Airway epithelial cell (primary cell): ENCODE data around the gene TBC1D24. TPM values are rescaled to one million over a fixed set of nuclear protein-coding genes. Genes with fewer than 3 reads are reported as not detected.

ENCODE experiments used
- total RNA-seq: library from RNA; depleted of rRNA; stranded (reverse); fragments of >200 nt; gene quantifications from 2 replicates; pipeline ENCODE4 v1.2.3, GENCODE V29; 2015

Gene TBC1D24
- total RNA-seq, result 5.8 and 6.2 TPM in 2 replicates

DNA sequence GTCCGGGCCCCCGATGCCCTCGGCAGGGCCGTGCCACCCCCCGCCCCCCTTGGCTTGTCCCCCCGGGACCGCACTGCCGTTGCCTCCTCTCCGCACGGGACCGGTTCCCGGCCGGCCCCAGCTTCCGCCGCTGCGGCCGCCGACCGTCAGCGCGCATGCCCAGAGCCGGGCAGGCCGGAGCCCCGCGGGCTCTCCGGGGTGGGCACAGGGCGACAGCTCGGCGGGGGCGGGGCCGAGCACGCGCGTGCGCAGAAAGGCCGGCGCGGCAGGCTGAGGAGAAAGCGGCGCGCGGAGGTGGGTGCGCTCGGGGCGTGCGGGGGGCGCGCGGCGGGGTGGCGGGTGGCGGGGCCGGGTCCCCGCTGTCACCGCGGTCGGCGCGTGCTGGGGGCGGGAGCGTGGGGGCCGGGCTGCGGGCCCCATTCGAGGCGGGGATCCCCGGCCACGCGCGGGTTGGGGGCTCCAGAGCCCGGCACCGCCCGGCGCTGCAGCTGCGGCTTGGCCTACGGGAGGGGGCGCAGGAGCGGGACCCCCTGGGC, at the start of gene TBC1D24:
TSS of gene TBC1D24 (plus strand) at position 251 of the 536 bp plus-strand sequence. CDS start 21,022 bp downstream, outside the sequence.

GRCh38 chr16:2429034-2429770, 45.7 kb upstream of the TBC1D24 start, which contains the start of gene CCNF:
CCNF (plus strand) TSS chr16:2429447; CDS start chr16:2429482, 35 bp downstream.

GRCh38 chr16:2459647-2460390, 15.1 kb upstream of the TBC1D24 start, which contains the start of gene TEDC2:
TEDC2 (plus strand) TSS chr16:2460109; CDS start chr16:2460145, 36 bp downstream.

DNA sequence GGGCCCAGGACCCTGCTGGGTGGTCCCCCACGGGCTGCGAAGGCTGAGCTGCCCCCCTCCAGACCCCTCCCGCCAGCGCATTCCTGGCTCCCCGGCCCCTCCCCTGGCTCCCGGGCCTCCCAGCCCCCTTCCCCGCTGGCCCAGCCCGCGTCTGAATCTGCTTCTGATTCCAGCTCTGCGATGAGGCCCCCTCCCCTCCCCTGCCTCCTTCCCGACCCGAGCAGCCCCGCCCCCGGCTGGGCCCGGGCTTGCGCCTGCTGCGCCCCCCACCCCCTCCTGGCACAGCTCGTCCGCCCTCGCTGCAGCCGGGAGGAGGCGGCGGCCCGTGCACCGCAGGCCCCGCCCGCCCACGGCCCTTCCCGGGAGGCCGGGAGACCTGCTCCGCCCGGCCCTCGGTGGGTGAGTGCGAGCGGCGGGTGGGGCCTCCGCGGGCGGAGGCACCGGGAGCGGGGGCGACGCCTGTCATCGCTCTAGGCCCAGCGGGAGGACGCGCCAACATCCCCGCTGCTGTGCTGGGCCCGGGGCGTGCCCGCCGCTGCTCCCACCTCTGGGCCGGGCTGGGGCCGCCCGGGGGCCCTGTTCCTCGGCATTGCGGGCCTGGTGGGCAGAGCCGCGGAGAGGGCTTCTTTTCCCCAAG, 3.8 kb upstream of the TBC1D24 start, which contains the start of gene NTN3:
TSS of gene NTN3 (plus strand) at position 282 of the 637 bp plus-strand sequence. CDS start 405 bp downstream, outside the sequence.

DNA sequence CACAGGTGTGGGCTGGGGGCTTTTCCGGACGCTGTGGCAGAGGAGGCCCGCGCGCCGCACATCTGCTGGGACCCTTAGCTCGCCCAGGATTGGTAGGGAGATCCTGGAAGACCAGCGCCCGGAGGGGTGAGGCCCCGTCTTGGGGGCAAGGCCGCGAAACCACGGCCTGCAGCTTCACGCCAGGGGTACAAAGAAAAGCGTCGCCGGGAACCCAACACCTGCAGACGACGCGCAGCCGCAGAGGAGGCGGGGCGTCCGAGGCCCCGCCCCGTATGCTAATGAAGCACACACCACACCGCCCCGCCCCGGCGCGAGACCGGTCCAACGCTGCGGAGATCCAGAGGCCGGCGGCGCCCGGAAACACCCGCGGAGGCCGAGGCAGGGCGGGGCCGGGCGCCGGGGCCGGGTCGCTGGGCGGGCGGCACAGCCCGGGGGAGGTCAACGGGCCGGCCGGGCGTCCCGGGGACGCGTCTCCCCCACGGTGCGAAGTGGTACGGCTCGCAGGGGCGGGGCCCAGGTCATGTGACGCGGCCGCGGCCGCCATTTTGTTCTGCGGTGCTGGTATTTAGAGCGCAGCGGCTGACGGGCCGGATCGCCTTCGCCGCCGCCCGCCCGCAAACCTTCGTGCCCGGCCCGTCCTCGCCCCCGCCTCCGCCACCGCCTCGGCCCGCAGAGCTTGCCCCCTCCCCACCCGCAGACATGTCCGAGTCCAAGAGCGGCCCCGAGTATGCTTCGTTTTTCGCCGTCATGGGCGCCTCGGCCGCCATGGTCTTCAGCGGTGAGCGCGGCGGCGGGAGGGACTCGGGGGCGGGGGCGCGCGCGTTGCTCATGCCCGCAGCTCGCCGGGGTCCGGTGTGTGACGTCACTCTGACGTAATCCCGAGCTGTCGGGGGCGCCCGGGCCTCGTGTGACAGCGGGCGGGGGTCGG, 38.7 kb downstream of the TBC1D24 start, which contains the start of gene ATP6V0C:
TSS of gene ATP6V0C (plus strand) at position 548 of the 928 bp plus-strand sequence. CDS start at position 700, 152 bp downstream.

GRCh38 chr16:2520097-2520783, 45.3 kb downstream of the TBC1D24 start, which contains the start of gene AMDHD2:
AMDHD2 (plus strand) TSS chr16:2520371; CDS start chr16:2520459, 88 bp downstream.

DNA sequence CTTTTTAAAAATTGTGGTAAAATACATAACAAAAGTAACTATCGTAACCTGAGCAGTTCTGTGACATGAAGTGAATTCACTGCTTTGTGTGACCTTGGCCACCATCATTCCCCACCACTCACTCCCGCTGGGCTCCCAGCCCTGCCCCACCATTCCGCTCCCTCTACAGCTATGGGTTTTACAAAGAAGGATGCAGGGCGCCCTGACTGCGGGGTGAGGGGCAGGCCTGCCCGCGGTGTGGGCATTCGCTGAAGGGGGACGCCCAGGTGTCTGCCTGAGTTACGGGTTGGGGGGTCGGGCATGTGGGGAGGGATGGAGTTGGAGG, 56.4 kb downstream of the TBC1D24 start, which contains the start of gene CEMP1:
TSS of gene CEMP1 (minus strand) at position 38 of the 325 bp plus-strand sequence. CDS start 335 bp downstream, outside the sequence.

GRCh38 chr16:2537451-2538379, 62.8 kb downstream of the TBC1D24 start, which contains the start of gene PDPK1:
PDPK1 (plus strand) TSS chr16:2538021; CDS start chr16:2538113, 92 bp downstream.

Other genes starting within 250 kb of the TBC1D24 start
- 0.19 and 0.21 TPM in 2 replicates for gene DNASE1L2, start 238.7 kb upstream of the TBC1D24 start, total RNA-seq
- 36.0 and 39.4 TPM in 2 replicates for gene ECI1, start 223.5 kb upstream of the TBC1D24 start, total RNA-seq
- gene RNPS1, start 207.0 kb upstream of the TBC1D24 start, total RNA-seq, result 178 and 219 TPM in 2 replicates
- gene ABCA3, start 134.4 kb upstream of the TBC1D24 start, total RNA-seq, result 0.56 TPM in 1 of 2 replicates, not detected in the other
- gene CCNF, start 45.7 kb upstream of the TBC1D24 start, total RNA-seq, result 19.6 and 22.9 TPM in 2 replicates
- gene TEDC2, start 15.0 kb upstream of the TBC1D24 start, total RNA-seq, result 11.4 and 19.5 TPM in 2 replicates
- gene NTN3, start 3.8 kb upstream of the TBC1D24 start, total RNA-seq, result 0.14 TPM in 1 of 2 replicates, not detected in the other
- gene ATP6V0C, start 38.8 kb downstream of the TBC1D24 start, total RNA-seq, result 53.2 and 62.1 TPM in 2 replicates
- gene AMDHD2, start 45.2 kb downstream of the TBC1D24 start, total RNA-seq, result 19.3 and 38.5 TPM in 2 replicates
- not detected in 2 replicates for gene CEMP1, start 56.3 kb downstream of the TBC1D24 start, total RNA-seq
- 11.8 and 18.5 TPM in 2 replicates for gene PDPK1, start 62.9 kb downstream of the TBC1D24 start, total RNA-seq
- gene KCTD5, start 207.4 kb downstream of the TBC1D24 start, total RNA-seq, result 36.5 and 56.4 TPM in 2 replicates
- 4.4 and 5.3 TPM in 2 replicates for gene PRSS27, start 245.1 kb downstream of the TBC1D24 start, total RNA-seq